Measurements from ENCODE around the gene GRIK4.
A peak's percentile ranks its signal among the peaks of the same experiment; 100 is the strongest.

GRIK4 gene

DNA sequence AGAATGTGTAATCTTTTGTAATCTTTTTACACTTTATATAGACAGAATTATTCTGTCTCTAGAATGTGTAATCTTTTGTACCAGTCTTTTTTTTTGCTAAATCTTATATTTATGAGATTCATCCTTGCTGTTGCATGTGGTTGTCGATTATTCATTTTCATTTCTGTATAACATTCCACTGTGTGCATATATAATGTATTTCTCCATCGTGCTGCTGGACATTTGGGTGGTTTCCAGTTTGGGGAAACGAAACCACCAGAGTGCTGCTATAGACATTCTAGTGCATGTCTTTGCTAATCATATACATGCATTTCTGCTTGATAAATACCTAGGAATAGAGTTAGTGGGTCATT is 146.5 kb downstream of the GRIK4 start:
- Histone ChIP-seq H3K9me3 (ENCODE audit: low read length) (no peaks in the 10 kb centered on the region), H3K27me3 (ENCODE audit: insufficient read depth, low read length) (no peaks in the 10 kb centered on the region), H3K9me2 (ENCODE audit: low read depth, low read length) (no peaks in the 10 kb centered on the region), H3K4me1 (ENCODE audit: insufficient read depth, low read length, severe bottlenecking) (no peaks in the 10 kb centered on the region), H3K9ac (ENCODE audit: low read length) (no peak overlapping the region), H3K36me3 (ENCODE audit: insufficient read depth, low read length) (no peaks in the 10 kb centered on the region), H3K27ac (ENCODE audit: low read depth, low read length, poor library complexity, severe bottlenecking) (no peak overlapping the region), H3K4me2 (ENCODE audit: low read length) (no peak overlapping the region), H2AFZ (ENCODE audit: low read length) (no peak overlapping the region), H4K20me1 (ENCODE audit: insufficient read depth, low read length) (no peaks in the 10 kb centered on the region), H3K79me2 (ENCODE audit: insufficient read depth, low read length) (no peaks in the 10 kb centered on the region), H3K4me3 (ENCODE audit: low read depth, low read length, poor library complexity, severe bottlenecking) (no peak overlapping the region), H3F3A (ENCODE audit: insufficient read depth, low read length) (no peaks in the 10 kb centered on the region)
- TF ChIP-seq, protein P1, sequence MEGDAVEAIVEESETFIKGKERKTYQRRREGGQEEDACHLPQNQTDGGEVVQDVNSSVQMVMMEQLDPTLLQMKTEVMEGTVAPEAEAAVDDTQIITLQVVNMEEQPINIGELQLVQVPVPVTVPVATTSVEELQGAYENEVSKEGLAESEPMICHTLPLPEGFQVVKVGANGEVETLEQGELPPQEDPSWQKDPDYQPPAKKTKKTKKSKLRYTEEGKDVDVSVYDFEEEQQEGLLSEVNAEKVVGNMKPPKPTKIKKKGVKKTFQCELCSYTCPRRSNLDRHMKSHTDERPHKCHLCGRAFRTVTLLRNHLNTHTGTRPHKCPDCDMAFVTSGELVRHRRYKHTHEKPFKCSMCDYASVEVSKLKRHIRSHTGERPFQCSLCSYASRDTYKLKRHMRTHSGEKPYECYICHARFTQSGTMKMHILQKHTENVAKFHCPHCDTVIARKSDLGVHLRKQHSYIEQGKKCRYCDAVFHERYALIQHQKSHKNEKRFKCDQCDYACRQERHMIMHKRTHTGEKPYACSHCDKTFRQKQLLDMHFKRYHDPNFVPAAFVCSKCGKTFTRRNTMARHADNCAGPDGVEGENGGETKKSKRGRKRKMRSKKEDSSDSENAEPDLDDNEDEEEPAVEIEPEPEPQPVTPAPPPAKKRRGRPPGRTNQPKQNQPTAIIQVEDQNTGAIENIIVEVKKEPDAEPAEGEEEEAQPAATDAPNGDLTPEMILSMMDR (IDR thresholded peaks at IDR 0.05; ENCODE audit: low read length), result no peak
- no peak for TF ChIP-seq EZH2 (IDR thresholded peaks at IDR 0.05; ENCODE audit: borderline replicate concordance, low read length)

DNA sequence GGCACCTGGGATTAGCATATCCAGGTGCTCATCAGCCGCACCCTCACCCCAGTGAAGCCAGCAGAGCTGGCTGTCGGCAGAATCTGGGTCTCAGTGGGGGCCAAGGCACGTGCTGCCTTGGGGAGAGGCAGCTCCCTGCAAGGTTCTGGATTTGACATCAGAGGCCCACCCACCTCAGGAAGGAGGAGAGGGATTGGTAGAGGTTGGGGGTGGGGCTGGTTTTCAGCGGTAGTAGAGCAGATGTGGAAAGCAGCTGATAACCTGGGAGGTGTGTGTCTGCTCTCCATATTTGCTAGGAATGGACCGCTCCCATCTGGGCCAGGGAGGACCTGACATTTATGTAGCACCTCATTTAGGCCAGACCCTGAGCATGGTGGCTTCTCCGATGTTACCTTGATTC is 147.5 kb downstream of the GRIK4 start:
- H3K9ac ChIP-seq (ENCODE audit: low read length), result no peak overlapping the region
- no peaks in the 10 kb centered on the region for H3K4me1 ChIP-seq (ENCODE audit: insufficient read depth, low read length, severe bottlenecking)
- H3K4me3 ChIP-seq (ENCODE audit: low read depth, low read length, poor library complexity, severe bottlenecking), result no peak overlapping the region
- H3K9me3 ChIP-seq (ENCODE audit: low read length), result no peaks in the 10 kb centered on the region
- H2AFZ ChIP-seq (ENCODE audit: low read length), result no peak overlapping the region
- no peaks in the 10 kb centered on the region for H3K9me2 ChIP-seq (ENCODE audit: low read depth, low read length)
- no peak for TF ChIP-seq EZH2 (IDR thresholded peaks at IDR 0.05; ENCODE audit: borderline replicate concordance, low read length)
- TF ChIP-seq, protein P1 (IDR thresholded peaks at IDR 0.05; ENCODE audit: low read length), result no peak
- H3K27me3 ChIP-seq (ENCODE audit: insufficient read depth, low read length), result no peaks in the 10 kb centered on the region
- no peak overlapping the region for H3K27ac ChIP-seq (ENCODE audit: low read depth, low read length, poor library complexity, severe bottlenecking)
- H3K36me3 ChIP-seq (ENCODE audit: insufficient read depth, low read length), result no peaks in the 10 kb centered on the region
- no peaks in the 10 kb centered on the region for H4K20me1 ChIP-seq (ENCODE audit: insufficient read depth, low read length)
- H3K79me2 ChIP-seq (ENCODE audit: insufficient read depth, low read length), result no peaks in the 10 kb centered on the region
- H3K4me2 ChIP-seq (ENCODE audit: low read length), result no peak overlapping the region
- H3F3A ChIP-seq (ENCODE audit: insufficient read depth, low read length), result no peaks in the 10 kb centered on the region

DNA sequence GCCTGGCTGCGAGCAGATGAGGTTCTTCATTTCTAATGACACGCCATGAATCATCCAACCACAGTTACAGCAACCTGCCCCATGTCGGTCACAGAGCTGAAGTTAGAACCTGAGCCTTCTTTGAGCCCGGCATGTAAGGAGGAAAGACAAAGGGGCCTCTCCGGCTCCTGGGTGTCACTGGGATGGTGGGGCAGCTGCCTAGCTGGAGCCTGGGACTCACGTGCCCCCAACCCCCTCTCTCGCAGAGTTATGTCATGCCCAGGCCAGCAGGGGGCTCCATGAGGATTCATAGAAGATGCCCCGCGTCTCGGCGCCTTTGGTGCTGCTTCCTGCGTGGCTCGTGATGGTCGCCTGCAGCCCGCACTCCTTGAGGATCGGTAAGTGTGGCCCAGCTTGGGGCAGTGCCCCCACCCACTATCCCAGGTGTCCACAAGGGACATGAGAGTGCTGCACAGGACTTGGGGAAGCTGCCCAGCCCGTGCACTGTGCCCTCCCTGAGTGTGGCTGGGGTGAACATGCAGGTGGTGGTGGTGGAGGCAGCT is 148.5 kb downstream of the GRIK4 start:
- no peaks in the 10 kb centered on the region for H3K4me1 ChIP-seq (ENCODE audit: insufficient read depth, low read length, severe bottlenecking)

More for the DNA sequence above, 148.5 kb downstream of the GRIK4 start:
- no peaks in the 10 kb centered on the region for H3K79me2 ChIP-seq (ENCODE audit: insufficient read depth, low read length)
- H3F3A ChIP-seq (ENCODE audit: insufficient read depth, low read length), result no peaks in the 10 kb centered on the region
- no peak overlapping the region for H3K27ac ChIP-seq (ENCODE audit: low read depth, low read length, poor library complexity, severe bottlenecking)
- no peaks in the 10 kb centered on the region for H3K36me3 ChIP-seq (ENCODE audit: insufficient read depth, low read length)
- no peaks in the 10 kb centered on the region for H4K20me1 ChIP-seq (ENCODE audit: insufficient read depth, low read length)
- no peaks in the 10 kb centered on the region for H3K9me2 ChIP-seq (ENCODE audit: low read depth, low read length)
- H3K9me3 ChIP-seq (ENCODE audit: low read length), result no peaks in the 10 kb centered on the region
- no peak overlapping the region for H3K4me3 ChIP-seq (ENCODE audit: low read depth, low read length, poor library complexity, severe bottlenecking)
- H3K4me2 ChIP-seq (ENCODE audit: low read length), result no peak overlapping the region
- H3K27me3 ChIP-seq (ENCODE audit: insufficient read depth, low read length), result no peaks in the 10 kb centered on the region
- TF ChIP-seq EZH2 (IDR thresholded peaks at IDR 0.05; ENCODE audit: borderline replicate concordance, low read length), result no peak
- TF ChIP-seq, protein P1 (IDR thresholded peaks at IDR 0.05; ENCODE audit: low read length), result peak; percentile 51
- no peak overlapping the region for H2AFZ ChIP-seq (ENCODE audit: low read length)
- no peak overlapping the region for H3K9ac ChIP-seq (ENCODE audit: low read length)

Data from OCI-LY1 (cell line).